ENCODE measurements around the gene GCK. TPM values are rescaled to one million over a fixed set of nuclear protein-coding genes. Genes with fewer than 3 reads are reported as not detected.
"Not testable (repeated sequence)": the region's sequence is repeated elsewhere in the genome, so short reads cannot be mapped to it uniquely, and the experiment has no call there.

Gene GCK
- total RNA-seq, 2 donors from 2014 or later: 0.15 to 0.22 TPM

- no peak for DNase-seq
- intact Hi-C loops (cut with DNase I, micrococcal nuclease): no loop called here
- ATAC-seq: no peak
These were observed 586 bp downstream of the GCK start for GRCh38 chr7:44188480-44189225.

GRCh38 chr7:44187636-44188416 is 1.4 kb downstream of the GCK start:
- intact Hi-C loops (cut with DNase I, micrococcal nuclease): no loop called here
- no peak for ATAC-seq
- no peak for DNase-seq

GRCh38 chr7:44186736-44187135 is 2.5 kb downstream of the GCK start:
- intact Hi-C loops (cut with DNase I, micrococcal nuclease): no loop called here
- ATAC-seq (no peak), DNase-seq (no peak)

- DNase-seq: no peak
- ATAC-seq: no peak
- intact Hi-C loops (cut with DNase I, micrococcal nuclease): no loop called here
These were observed 3.5 kb downstream of the GCK start for GRCh38 chr7:44185729-44186128.

GRCh38 chr7:44184873-44185446 is 4.3 kb downstream of the GCK start:
- intact Hi-C loops (cut with DNase I, micrococcal nuclease): no loop called here
- DNase-seq: no peak
- ATAC-seq: no peak

- intact Hi-C loops (cut with DNase I, micrococcal nuclease): no loop called here
- ATAC-seq (no peak), DNase-seq (no peak)
These were observed 4.9 kb downstream of the GCK start for GRCh38 chr7:44184206-44184872.

GRCh38 chr7:44183386-44183785 is 5.9 kb downstream of the GCK start:
- no peak for ATAC-seq
- intact Hi-C loops (cut with DNase I, micrococcal nuclease): no loop called here
- no peak for DNase-seq

GRCh38 chr7:44182827-44183226 is 6.4 kb downstream of the GCK start:
- ATAC-seq (no peak), DNase-seq (no peak)
- intact Hi-C loops (cut with DNase I, micrococcal nuclease): no loop called here

- ATAC-seq: no peak
- DNase-seq: no peak
- intact Hi-C loops (cut with DNase I, micrococcal nuclease): no loop called here
These were observed 8.6 kb downstream of the GCK start for GRCh38 chr7:44180631-44181030.

- intact Hi-C loops (cut with DNase I, micrococcal nuclease): no loop called here
- no peak for ATAC-seq
- no peak for DNase-seq
These were observed 11.6 kb downstream of the GCK start for GRCh38 chr7:44177570-44178131.

- DNase-seq (no peak), ATAC-seq (no peak)
- intact Hi-C loops (cut with DNase I, micrococcal nuclease): no loop called here
These were observed 12.8 kb downstream of the GCK start for GRCh38 chr7:44176486-44176885.

GRCh38 chr7:44175730-44176129 is 13.5 kb downstream of the GCK start:
- intact Hi-C loops (cut with DNase I, micrococcal nuclease): no loop called here
- ATAC-seq (no peak), DNase-seq (no peak)

- intact Hi-C loops (cut with DNase I, micrococcal nuclease); ATAC-seq: not testable (repeated sequence)
These were observed 14.6 kb downstream of the GCK start for GRCh38 chr7:44174694-44174948.

GRCh38 chr7:44173911-44174693 is 15.1 kb downstream of the GCK start:
- ATAC-seq (no peak), DNase-seq (no peak)

More at GRCh38 chr7:44174694-44174948, 14.6 kb downstream of the GCK start:
- not testable (repeated sequence) for DNase-seq

GRCh38 chr7:44172803-44173424 is 16.3 kb downstream of the GCK start:
- ATAC-seq: no peak
- no peak for DNase-seq
- intact Hi-C loops (cut with DNase I, micrococcal nuclease): no loop called here

More at GRCh38 chr7:44173911-44174693, 15.1 kb downstream of the GCK start:
- intact Hi-C loops (cut with DNase I, micrococcal nuclease): no loop called here

- DNase-seq (no peak), ATAC-seq (no peak)
- intact Hi-C loops (cut with DNase I, micrococcal nuclease): no loop called here
These were observed 16.9 kb downstream of the GCK start for GRCh38 chr7:44172352-44172751.

GRCh38 chr7:44171901-44172300 is 17.3 kb downstream of the GCK start:
- intact Hi-C loops (cut with DNase I, micrococcal nuclease); DNase-seq; ATAC-seq: not testable (repeated sequence)

GRCh38 chr7:44167920-44168319 is 21.3 kb downstream of the GCK start:
- DNase-seq: no peak
- no peak for ATAC-seq
- intact Hi-C loops (cut with DNase I, micrococcal nuclease): no loop called here
